Calu3 (cell line): ENCODE results near the gene MCF2L2. TPM values are rescaled to one million over a fixed set of nuclear protein-coding genes. Genes with fewer than 3 reads are reported as not detected.
"Not testable (repeated sequence)": the region's sequence is repeated elsewhere in the genome, so short reads cannot be mapped to it uniquely, and the experiment has no call there.

Experiments used
- BruUV-seq: library from RNA; stranded (reverse); fragments of 400-500 nt; replicated peaks from 2 replicates; lab custom pipeline; 2021; lab: Mats Ljungman, UMichigan
- CTCF ChIA-PET: fragments of 300-600 bp; sonication (Branson Sonifier 250); formaldehyde crosslinking; loops from one replicate; lab custom pipeline; 2022; ENCODE audit warnings: antibody characterized with exemption; lab: Charles Lee
- DNase-seq: peaks from one replicate; pipeline ENCODE4 v3.0.0; 2022
- H3K27ac Mint-ChIP-seq: one replicate; pipeline ENCODE4 v1.8.0; 2022; ENCODE audit warnings: mixed read lengths; ENCODE audit not compliant: unreplicated experiment
- H3K27me3 Mint-ChIP-seq: one replicate; pipeline ENCODE4 v1.8.0; 2022; ENCODE audit warnings: mixed read lengths; ENCODE audit not compliant: unreplicated experiment
- H3K36me3 Mint-ChIP-seq: one replicate; pipeline ENCODE4 v1.8.0; 2022; ENCODE audit warnings: mild to moderate bottlenecking, moderate library complexity, mixed read lengths; ENCODE audit not compliant: insufficient read depth, unreplicated experiment
- H3K4me1 Mint-ChIP-seq: one replicate; pipeline ENCODE4 v1.8.0; 2022; ENCODE audit warnings: mild to moderate bottlenecking, low read depth, mixed read lengths; ENCODE audit not compliant: unreplicated experiment
- H3K4me3 Mint-ChIP-seq: one replicate; pipeline ENCODE4 v1.8.0; 2022; ENCODE audit warnings: mild to moderate bottlenecking, low read depth, moderate library complexity, mixed read lengths; ENCODE audit not compliant: unreplicated experiment
- H3K9me3 Mint-ChIP-seq: one replicate; pipeline ENCODE4 v1.8.0; 2022; ENCODE audit warnings: low read depth, mixed read lengths; ENCODE audit not compliant: unreplicated experiment
- intact Hi-C: fragments of 100-400 bp; cut with micrococcal nuclease; formaldehyde crosslinking; loops from one replicate; pipeline ENCODE4 v1.10.0; 2022; ENCODE audit not compliant: unreplicated experiment
- total RNA-seq: library from RNA; stranded (reverse); gene quantifications from 2 replicates; pipeline ENCODE4 v1.2.3, GENCODE V29; 2022
- TF ChIP-seq, protein P1 (sequence below): fragments of 200-600 bp; IDR thresholded peaks from one replicate; pipeline ENCODE4 v1.8.0; 2022; ENCODE audit warnings: antibody characterized with exemption; ENCODE audit not compliant: unreplicated experiment

The MCF2L2 gene
- total RNA-seq, 1 experiment from 2014 or later, result 0.35 TPM

DNA sequence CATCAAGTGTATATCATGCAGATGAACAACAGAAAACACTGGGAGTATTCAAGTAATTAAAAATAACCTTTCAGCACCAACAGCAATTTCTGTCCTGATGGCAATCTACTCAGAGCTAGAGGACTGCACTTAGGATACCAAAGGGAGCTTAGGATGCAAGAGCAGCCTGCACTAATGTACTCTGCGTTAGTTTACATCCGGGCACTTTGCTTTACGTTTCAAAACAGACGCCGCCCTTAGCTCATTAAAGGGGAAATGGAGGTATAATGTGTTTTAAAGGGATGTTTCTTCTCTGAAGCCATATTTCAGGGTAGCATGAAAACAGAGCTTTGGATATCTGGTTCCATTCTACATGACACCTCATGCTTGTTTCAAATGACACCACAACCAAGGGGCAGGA, 189.4 kb downstream of the MCF2L2 start:
- H3K4me1 Mint-ChIP-seq, result peaks cover under 1% of the 10 kb centered on the region
- H3K36me3 Mint-ChIP-seq, result no peaks in the 10 kb centered on the region
- CTCF ChIA-PET, result no interaction called here
- no TSS peak for BruUV-seq
- no peak overlapping the region for H3K27ac Mint-ChIP-seq
- intact Hi-C loops, result no loop called here
- no peak overlapping the region for H3K4me3 Mint-ChIP-seq
- H3K9me3 Mint-ChIP-seq, result peaks cover 9% of the 10 kb centered on the region
- H3K27me3 Mint-ChIP-seq, result peaks cover 30% of the 10 kb centered on the region
- no peak for DNase-seq
- TF ChIP-seq, protein P1, sequence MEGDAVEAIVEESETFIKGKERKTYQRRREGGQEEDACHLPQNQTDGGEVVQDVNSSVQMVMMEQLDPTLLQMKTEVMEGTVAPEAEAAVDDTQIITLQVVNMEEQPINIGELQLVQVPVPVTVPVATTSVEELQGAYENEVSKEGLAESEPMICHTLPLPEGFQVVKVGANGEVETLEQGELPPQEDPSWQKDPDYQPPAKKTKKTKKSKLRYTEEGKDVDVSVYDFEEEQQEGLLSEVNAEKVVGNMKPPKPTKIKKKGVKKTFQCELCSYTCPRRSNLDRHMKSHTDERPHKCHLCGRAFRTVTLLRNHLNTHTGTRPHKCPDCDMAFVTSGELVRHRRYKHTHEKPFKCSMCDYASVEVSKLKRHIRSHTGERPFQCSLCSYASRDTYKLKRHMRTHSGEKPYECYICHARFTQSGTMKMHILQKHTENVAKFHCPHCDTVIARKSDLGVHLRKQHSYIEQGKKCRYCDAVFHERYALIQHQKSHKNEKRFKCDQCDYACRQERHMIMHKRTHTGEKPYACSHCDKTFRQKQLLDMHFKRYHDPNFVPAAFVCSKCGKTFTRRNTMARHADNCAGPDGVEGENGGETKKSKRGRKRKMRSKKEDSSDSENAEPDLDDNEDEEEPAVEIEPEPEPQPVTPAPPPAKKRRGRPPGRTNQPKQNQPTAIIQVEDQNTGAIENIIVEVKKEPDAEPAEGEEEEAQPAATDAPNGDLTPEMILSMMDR, result no peak

DNA sequence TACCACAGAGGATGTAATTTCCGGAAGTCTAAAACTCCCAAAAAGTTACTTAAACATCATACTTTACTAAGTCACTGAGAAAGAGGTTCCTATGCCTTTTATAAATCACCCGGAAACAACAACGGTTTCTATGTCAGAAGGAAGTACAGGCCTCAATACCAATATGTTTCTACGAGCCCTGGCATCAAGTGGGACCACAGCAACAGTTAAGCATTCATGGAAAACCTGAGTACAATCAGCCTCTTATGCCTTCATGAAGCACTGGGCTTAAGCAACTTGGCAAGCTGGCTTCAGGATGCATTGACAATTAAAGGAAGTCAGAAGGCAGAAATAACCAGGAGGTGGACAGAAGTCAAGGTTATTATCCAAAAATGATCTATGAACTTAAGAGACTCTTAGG, 194.5 kb downstream of the MCF2L2 start:
- TF ChIP-seq, protein P1, result no peak
- H3K27me3 Mint-ChIP-seq, result peaks cover under 1% of the 10 kb centered on the region
- intact Hi-C loops, result no loop called here
- H3K4me3 Mint-ChIP-seq, result no peak overlapping the region
- no peaks in the 10 kb centered on the region for H3K4me1 Mint-ChIP-seq
- no TSS peak for BruUV-seq
- H3K36me3 Mint-ChIP-seq, result no peaks in the 10 kb centered on the region
- no peak overlapping the region for H3K27ac Mint-ChIP-seq
- no peaks in the 10 kb centered on the region for H3K9me3 Mint-ChIP-seq
- no peak for DNase-seq
- CTCF ChIA-PET, result no interaction called here

DNA sequence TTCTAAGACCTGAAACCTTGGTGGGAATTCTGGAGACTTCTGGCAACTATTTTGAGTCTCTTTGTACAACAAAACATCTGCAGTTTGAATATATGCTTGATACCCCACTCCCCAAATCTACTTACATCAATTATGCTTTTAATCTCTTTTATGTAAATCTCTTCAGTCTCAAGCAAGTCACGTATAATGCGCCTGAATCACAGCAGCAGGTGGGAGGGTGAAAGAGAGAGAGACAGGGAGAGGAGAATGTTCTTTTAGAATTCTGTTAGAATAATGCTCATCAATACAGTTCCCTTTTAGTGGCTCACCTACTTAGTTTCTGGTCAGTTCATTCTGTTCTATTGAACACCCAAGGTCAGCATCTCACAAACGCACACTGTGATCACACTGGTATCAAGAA, 197.6 kb downstream of the MCF2L2 start:
- Mint-ChIP-seq H3K4me1 (no peaks in the 10 kb centered on the region), H3K36me3 (no peaks in the 10 kb centered on the region), H3K27me3 (no peaks in the 10 kb centered on the region), H3K4me3 (no peak overlapping the region), H3K9me3 (peaks cover 3% of the 10 kb centered on the region), H3K27ac (no peak overlapping the region)
- CTCF ChIA-PET, result interaction anchor here (0.6 kb wide), 1 partner anchor 396 kb away, joined by 3 read pairs; no protein-coding TSS in a partner anchor
- intact Hi-C loops, result no loop called here
- no peak for DNase-seq
- no TSS peak for BruUV-seq
- TF ChIP-seq, protein P1, result no peak

DNA sequence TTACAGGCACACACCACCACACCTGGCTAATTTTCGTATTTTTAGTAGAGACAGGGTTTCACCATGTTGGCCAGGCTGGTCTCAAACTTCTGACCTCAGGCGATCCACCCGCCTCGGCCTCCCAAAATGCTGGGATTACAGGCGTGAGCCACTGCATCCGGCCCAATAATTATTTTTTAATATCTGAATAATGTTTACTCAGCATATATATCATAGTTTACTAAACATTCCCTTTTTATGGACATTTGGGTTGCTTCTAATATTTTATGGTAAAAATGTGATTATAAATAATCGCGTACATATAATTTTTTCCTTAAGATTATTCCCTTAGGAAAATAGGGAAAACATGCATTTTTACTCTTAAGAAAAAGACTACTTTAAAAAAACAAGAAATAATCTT, 198.2 kb downstream of the MCF2L2 start:
- H3K4me3 Mint-ChIP-seq, H3K27ac Mint-ChIP-seq, H3K27me3 Mint-ChIP-seq, BruUV-seq, DNase-seq, H3K36me3 Mint-ChIP-seq, H3K9me3 Mint-ChIP-seq, CTCF ChIA-PET, intact Hi-C loops, H3K4me1 Mint-ChIP-seq: not testable (repeated sequence)

DNA sequence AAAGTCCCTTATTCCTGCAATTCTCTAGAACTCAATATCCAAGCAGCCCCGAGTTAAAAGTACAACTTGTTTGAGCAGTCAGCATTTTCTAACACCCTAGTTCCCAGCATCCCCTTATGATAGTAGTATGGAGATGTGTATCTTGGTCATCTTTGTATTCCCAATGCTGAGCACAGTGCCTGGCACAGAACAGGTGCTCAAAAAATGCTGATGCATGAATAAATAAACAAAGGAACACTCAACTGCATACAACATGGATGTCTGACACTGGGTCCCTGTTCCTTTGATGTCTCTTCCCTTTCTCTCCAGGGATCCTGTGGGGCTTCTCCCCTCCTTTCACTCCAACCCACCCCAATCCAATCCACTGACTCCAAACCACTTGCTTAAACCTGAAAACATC, 199.2 kb downstream of the MCF2L2 start:
- no peaks in the 10 kb centered on the region for H3K4me1 Mint-ChIP-seq
- H3K4me3 Mint-ChIP-seq, result no peak overlapping the region
- DNase-seq, result no peak
- BruUV-seq, result no TSS peak
- H3K27ac Mint-ChIP-seq, result no peak overlapping the region
- TF ChIP-seq, protein P1, result no peak
- intact Hi-C loops, result no loop called here
- CTCF ChIA-PET, result no interaction called here
- H3K9me3 Mint-ChIP-seq, result peaks cover 3% of the 10 kb centered on the region
- H3K27me3 Mint-ChIP-seq, result no peaks in the 10 kb centered on the region
- no peaks in the 10 kb centered on the region for H3K36me3 Mint-ChIP-seq
